Coronary artery (tissue), 2 donors: Measurements from ENCODE around the gene RUBCN.

Source experiments
- DNase-seq: peaks from one replicate; pipeline ENCODE4 v3.0.0-alpha.2; 2017; ENCODE audit warnings: low spot score
- H3K27ac ChIP-seq, 2 donors: fragments of 200-600 bp; sonication (generic); one replicate each; pipeline ENCODE4 v1.5.1; 2016 to 2019
- H3K4me3 ChIP-seq: fragments of 200-600 bp; sonication (generic); 2 replicates; pipeline ENCODE4 v1.5.1; 2016; ENCODE audit warnings: mild to moderate bottlenecking, moderate library complexity
- CTCF ChIP-seq: fragments of 200-600 bp; sonication (generic); IDR thresholded peaks from one replicate; pipeline ENCODE4 v1.5.1; 2019; ENCODE audit warnings: antibody characterized with exemption

The RUBCN gene

GRCh38 chr3:197686899-197687298 lies 49.8 kb downstream of the RUBCN start:
- no peak overlapping the region for H3K4me3 ChIP-seq
- TF ChIP-seq CTCF: no peak
- no peak for DNase-seq

GRCh38 chr3:197685546-197685945 lies 51.2 kb downstream of the RUBCN start:
- DNase-seq: no peak
- no peak for TF ChIP-seq CTCF

More at GRCh38 chr3:197686899-197687298, 49.8 kb downstream of the RUBCN start:
- H3K27ac ChIP-seq: no peak overlapping the region

GRCh38 chr3:197683191-197683590 lies 53.5 kb downstream of the RUBCN start:
- H3K27ac ChIP-seq: no peak overlapping the region
- DNase-seq: no peak
- TF ChIP-seq CTCF: no peak
- no peak overlapping the region for H3K4me3 ChIP-seq

More at GRCh38 chr3:197685546-197685945, 51.2 kb downstream of the RUBCN start:
- Histone ChIP-seq H3K4me3 (no peak overlapping the region), H3K27ac (no peak overlapping the region)

- H3K27ac ChIP-seq: no peak overlapping the region
- TF ChIP-seq CTCF: no peak
- H3K4me3 ChIP-seq: no peak overlapping the region
- no peak for DNase-seq
Measured at GRCh38 chr3:197682713-197683112, 54.0 kb downstream of the RUBCN start.

- no peak for DNase-seq
- no peak overlapping the region for H3K4me3 ChIP-seq
- no peak overlapping the region for H3K27ac ChIP-seq
- no peak for TF ChIP-seq CTCF
Measured at GRCh38 chr3:197680955-197681521, 55.7 kb downstream of the RUBCN start.

- no peak for DNase-seq
- no peak overlapping the region for H3K4me3 ChIP-seq
- H3K27ac ChIP-seq: no peak overlapping the region
- TF ChIP-seq CTCF: no peak
Measured at GRCh38 chr3:197675951-197676350, 60.8 kb downstream of the RUBCN start.

- no peak overlapping the region for H3K4me3 ChIP-seq
- no peak for DNase-seq
- H3K27ac ChIP-seq: no peak overlapping the region
- no peak for TF ChIP-seq CTCF
Measured at GRCh38 chr3:197675563-197675860, 61.2 kb downstream of the RUBCN start.
